Measurements from ENCODE around the gene RFX5.

RFX5 gene

GRCh38 chr1:151293093-151293492 is 54.0 kb downstream of the RFX5 start (continued):
- peak; percentile 10; the same call in 1 of the 2 replicates for TF ChIP-seq ZFHX2 (tag by site-specific recombination; conservative IDR thresholded peaks at IDR 0.05)
- no peak for TF ChIP-seq BCL6B (tag by site-specific recombination; IDR thresholded peaks at IDR 0.05)

GRCh38 chr1:151292207-151293030 is 54.6 kb downstream of the RFX5 start:
- Histone ChIP-seq H3K9me3 (ENCODE audit: control insufficient read depth, insufficient read depth, low read depth, low read length) (no peaks in the 10 kb centered on the region), H3K4me3 (ENCODE audit: low read depth, low read length) (no peak overlapping the region), H3K4me1 (ENCODE audit: control insufficient read depth, insufficient read depth, low read length) (no peaks in the 10 kb centered on the region), H3K36me3 (ENCODE audit: control insufficient read depth in 2 of 2, insufficient read depth in 1 of 2, low read length in 2 of 2) (peaks cover 8 to 97% of the 10 kb centered on the region in 2 experiments), H3K27ac (ENCODE audit: extremely low read depth, low read depth, low read length) (no peak overlapping the region)
- ChIA-PET POLR2A (interaction anchor here (0.7 to 4.0 kb wide), 4 partner anchors 8 to 48 kb away, joined by 4 to 24 read pairs (median 8); partner anchors contain the start of genes PI4KB and ZNF687), CTCF (interaction anchor here (0.6 to 1.5 kb wide), 3 partner anchors 8 to 42 kb away, joined by 3 to 6 read pairs (median 3); no protein-coding TSS in a partner anchor)
- TF ChIP-seq ZNF549 (tag by site-specific recombination; IDR thresholded peaks at IDR 0.05) (no peak), ZNF366 (tag by site-specific recombination; conservative IDR thresholded peaks at IDR 0.05) (no peak), ZNF24 (tag by site-specific recombination; IDR thresholded peaks at IDR 0.05) (no peak), ZBTB17 (tag by site-specific recombination; IDR thresholded peaks at IDR 0.05) (no peak), ZBTB48 (tag by site-specific recombination; IDR thresholded peaks at IDR 0.05) (no peak), ZNF394 (tag by site-specific recombination; IDR thresholded peaks at IDR 0.05; ENCODE audit: borderline replicate concordance) (no peak), HOXD13 (CRISPR knock-in tag; IDR thresholded peaks at IDR 0.05; ENCODE audit: borderline replicate concordance) (no peak), ZNF211 (tag by site-specific recombination; IDR thresholded peaks at IDR 0.05; ENCODE audit: low read depth) (no peak), KLF16 (tag by site-specific recombination; IDR thresholded peaks at IDR 0.05) (no peak), ZNF660 (tag by site-specific recombination; IDR thresholded peaks at IDR 0.05) (no peak), ZNF324 (tag by site-specific recombination; IDR thresholded peaks at IDR 0.05) (no peak), MZF1 (tag by site-specific recombination; IDR thresholded peaks at IDR 0.05; ENCODE audit: borderline replicate concordance) (no peak), ATF2 (tag by site-specific recombination; IDR thresholded peaks at IDR 0.05; ENCODE audit: low read depth) (no peak), SP7 (tag by site-specific recombination; IDR thresholded peaks at IDR 0.05) (no peak), ZFP37 (tag by site-specific recombination; IDR thresholded peaks at IDR 0.05) (no peak)

GRCh38 chr1:151290709-151291303 is 56.2 kb downstream of the RFX5 start:
- H3K27ac ChIP-seq (ENCODE audit: extremely low read depth, low read depth, low read length): no peak overlapping the region
- no peaks in the 10 kb centered on the region for H3K4me1 ChIP-seq (ENCODE audit: control insufficient read depth, insufficient read depth, low read length)
- peaks cover 4 to 98% of the 10 kb centered on the region in 2 experiments for H3K36me3 ChIP-seq (ENCODE audit: control insufficient read depth in 2 of 2, insufficient read depth in 1 of 2, low read length in 2 of 2)
- ChIA-PET POLR2A (interaction anchor here (0.7 kb wide), 1 partner anchor 29 kb away, joined by 3 read pairs; no protein-coding TSS in a partner anchor), CTCF (no interaction called here)
- no peak overlapping the region for H3K4me3 ChIP-seq (ENCODE audit: low read depth, low read length)
- H3K9me3 ChIP-seq (ENCODE audit: control insufficient read depth, insufficient read depth, low read depth, low read length): no peaks in the 10 kb centered on the region
- TF ChIP-seq SALL2 (tag by site-specific recombination; IDR thresholded peaks at IDR 0.05; ENCODE audit: borderline replicate concordance) (no peak), ZNF146 (tag by site-specific recombination; IDR thresholded peaks at IDR 0.05) (no peak), OVOL3 (tag by site-specific recombination; IDR thresholded peaks at IDR 0.05) (no peak), ZNF549 (tag by site-specific recombination; IDR thresholded peaks at IDR 0.05) (no peak), ZBTB20 (tag by site-specific recombination; IDR thresholded peaks at IDR 0.05) (no peak), ZXDB (tag by site-specific recombination; IDR thresholded peaks at IDR 0.05) (no peak), ZNF449 (tag by site-specific recombination; IDR thresholded peaks at IDR 0.05) (no peak), ZNF473 (tag by site-specific recombination; IDR thresholded peaks at IDR 0.05) (no peak), ZNF362 (tag by site-specific recombination; IDR thresholded peaks at IDR 0.05) (no peak), ZNF433 (tag by site-specific recombination; IDR thresholded peaks at IDR 0.05; ENCODE audit: low read depth) (no peak), TCF7L2 (IDR thresholded peaks at IDR 0.05; ENCODE audit: borderline replicate concordance, low read depth, low read length) (no peak), ZNF843 (tag by site-specific recombination; IDR thresholded peaks at IDR 0.05) (no peak)
